Islet of Langerhans (tissue), 1 donor: ENCODE measurements around the gene FOXD3.

Experiments used
- FAIRE-seq: peaks from one replicate; lab custom pipeline; 2011; peaks lifted over from hg19 to GRCh38; lab: Jason Lieb, UNC

FOXD3 gene

DNA sequence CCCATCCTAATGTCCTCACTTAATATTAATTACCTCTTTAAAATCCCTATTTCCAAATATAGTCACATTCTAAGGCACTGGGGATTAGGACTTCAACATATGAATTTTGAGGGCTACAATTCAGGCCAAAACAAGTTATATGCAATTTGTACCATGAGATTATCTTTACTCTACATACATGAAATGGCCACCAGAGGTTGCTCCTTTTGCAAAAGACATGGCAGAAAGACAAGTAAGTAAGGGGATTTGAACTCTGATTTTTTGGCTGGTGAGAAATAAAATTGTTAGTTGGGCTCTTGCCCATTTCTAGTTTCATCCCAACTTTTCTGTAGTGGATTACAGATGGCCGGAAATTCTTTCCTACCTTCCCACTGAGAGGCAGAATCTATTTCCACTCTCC lies 40.2 kb downstream of the FOXD3 start:
- no peak for FAIRE-seq

DNA sequence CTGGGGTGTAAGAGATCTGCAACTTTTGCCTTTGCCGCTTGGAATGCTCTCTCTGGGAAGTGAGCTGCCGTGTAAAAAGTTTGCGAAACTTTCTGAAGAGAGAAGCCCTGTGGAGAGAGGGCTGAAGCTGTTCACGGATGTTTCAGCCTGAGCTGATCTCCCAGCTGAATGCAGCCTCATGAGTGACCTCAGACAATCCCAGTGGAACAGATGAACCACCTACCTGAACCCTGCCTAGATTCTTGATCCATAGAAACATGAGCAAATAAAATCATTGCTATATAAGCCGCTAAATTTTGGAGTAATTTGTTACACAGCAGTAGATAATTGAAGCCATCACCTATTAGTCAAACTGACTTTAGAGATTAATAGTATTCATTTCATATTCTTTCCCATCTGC lies 40.6 kb downstream of the FOXD3 start:
- no peak for FAIRE-seq

DNA sequence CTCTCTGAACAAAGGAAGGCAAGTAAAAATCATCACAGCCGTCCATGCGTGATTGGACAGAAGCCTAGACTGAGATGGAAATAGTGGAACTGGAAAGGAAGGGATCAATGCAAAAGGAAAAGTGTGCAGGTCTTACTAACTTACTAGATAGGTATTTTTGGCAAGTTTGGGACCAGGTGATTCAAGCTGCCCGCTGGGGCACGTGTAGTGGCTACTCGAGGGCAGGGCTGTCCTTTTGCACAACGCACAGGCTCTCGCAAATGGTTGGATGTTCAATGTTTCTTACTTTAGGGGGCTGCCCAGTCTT lies 44.5 kb downstream of the FOXD3 start:
- no peak for FAIRE-seq

DNA sequence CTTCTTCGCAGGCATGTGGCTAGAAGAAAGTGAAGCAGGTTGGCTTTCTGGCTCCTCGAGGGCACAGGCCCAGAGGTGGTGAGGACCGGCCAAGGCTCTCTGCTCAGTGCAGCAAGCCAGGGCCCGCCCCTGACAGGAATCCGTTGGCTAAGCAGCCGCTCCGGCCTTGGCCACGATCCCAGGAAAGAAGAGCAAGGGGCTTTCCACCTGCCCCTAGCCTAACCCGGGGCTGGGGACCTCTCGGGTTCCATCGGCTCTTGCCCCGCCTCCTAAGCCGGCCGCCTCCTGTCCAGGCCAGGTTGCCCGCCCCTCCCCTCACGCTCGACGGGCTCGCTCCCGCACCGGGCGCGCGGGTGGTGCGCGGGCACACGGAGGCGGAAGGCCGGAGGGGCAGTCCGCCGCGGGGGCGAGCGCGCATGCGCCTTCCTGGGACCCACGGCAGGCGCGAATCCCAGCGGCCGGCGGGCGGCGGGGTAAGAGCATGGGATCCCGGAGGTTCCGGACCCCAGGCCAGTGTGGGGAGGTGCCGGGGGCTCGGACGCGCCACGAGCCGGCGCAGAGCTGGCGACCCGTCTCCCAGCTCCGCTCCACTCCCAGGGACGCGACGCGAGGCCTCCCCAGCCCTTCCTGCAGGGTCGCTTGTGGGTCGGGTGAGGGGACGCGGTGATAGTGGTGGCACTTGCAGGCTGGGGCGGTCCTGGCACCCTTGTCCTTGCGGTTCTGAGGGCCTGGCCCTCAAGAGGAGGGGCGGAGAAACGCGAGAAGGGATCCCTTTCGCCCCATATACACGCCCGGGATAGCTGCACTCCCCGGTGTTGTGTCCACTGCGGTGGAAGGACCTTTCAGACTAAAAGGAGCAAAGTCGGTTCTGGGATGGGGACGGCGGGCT lies 45.1 kb downstream of the FOXD3 start, which contains the start of gene ALG6:
Gene ALG6 (plus strand): TSS at position 413 of the 889 bp plus-strand sequence. CDS start 3,351 bp downstream, outside the sequence.
- no peak for FAIRE-seq

DNA sequence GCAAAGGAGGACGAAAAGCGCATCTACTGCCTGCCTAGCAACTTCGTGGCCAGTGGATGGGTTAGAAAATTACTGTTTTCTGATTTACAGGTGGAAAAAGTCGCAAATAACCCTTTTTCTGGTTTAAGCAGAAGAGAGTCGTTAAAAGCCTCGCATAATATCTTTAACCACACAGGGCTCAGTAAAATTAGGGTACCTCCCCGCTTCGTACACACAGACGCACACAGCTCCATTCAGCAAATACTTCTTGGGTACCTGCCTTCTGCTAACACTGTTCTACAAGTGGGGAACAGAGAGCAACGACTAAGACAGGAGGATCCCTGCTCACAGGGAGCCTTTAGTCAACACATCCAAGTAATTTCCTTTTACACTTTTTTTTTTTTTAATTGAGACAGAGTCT lies 45.8 kb downstream of the FOXD3 start:
- no peak for FAIRE-seq
